NT2/D1 (cell line): ENCODE results near the gene TMEM132D.

Source experiments
- SUZ12 ChIP-seq: IDR thresholded peaks from 2 replicates; pipeline ENCODE4 v1.6.1; 2011; ENCODE audit not compliant: insufficient read length, insufficient read depth; ENCODE audit errors: extremely low read depth
- YY1 ChIP-seq: IDR thresholded peaks from 2 replicates; pipeline ENCODE4 v1.6.1; 2011; ENCODE audit not compliant: insufficient read length, insufficient read depth
- ZNF274 ChIP-seq: IDR thresholded peaks from 2 replicates; pipeline ENCODE4 v1.6.1; 2011; ENCODE audit warnings: mild to moderate bottlenecking, low read depth, low read length

GRCh38 chr12:129394177-129394825 lies 509.5 kb downstream of the TMEM132D start:
- no peak for TF ChIP-seq YY1
- no peak for TF ChIP-seq SUZ12
- no peak for TF ChIP-seq ZNF274
